ENCODE measurements around the gene CAPZB.

GRCh38 chr1:19333587-19334354, 151.6 kb downstream of the CAPZB start:
- TF ChIP-seq CTCF (IDR thresholded peaks at IDR 0.05) (no peak), POLR2A (IDR thresholded peaks at IDR 0.05) (no peak)

Data from breast epithelium (tissue), 3 donors.